ENCODE data around the gene KRTAP7-1. TPM values are rescaled to one million over a fixed set of nuclear protein-coding genes. Genes with fewer than 3 reads are reported as not detected.

KRTAP7-1 gene
- total RNA-seq, 2 experiments from 2014 or later = not detected

- Mint-ChIP-seq H3K9me3 (no peaks in the 10 kb centered on the region), H3K27ac (no peak overlapping the region), H3K36me3 (no peaks in the 10 kb centered on the region), H3K4me1 (ENCODE audit: low read depth) (no peaks in the 10 kb centered on the region), H3K4me3 (no peak overlapping the region), H3K27me3 (peaks cover 4% of the 10 kb centered on the region)
- POLR2A ChIA-PET = interaction anchor here (0.6 kb wide), 1 partner anchor 43 kb away, joined by 4 read pairs; no protein-coding TSS in a partner anchor
- DNase-seq = no peak
- CTCF ChIA-PET = no interaction called here
- intact Hi-C loops (cut with micrococcal nuclease) = no loop called here
Observed at GRCh38 chr21:30779249-30779648, 50.3 kb downstream of the KRTAP7-1 start.

Other genes starting within 250 kb of the KRTAP7-1 start
- gene KRTAP22-2, start 239.4 kb downstream of the KRTAP7-1 start, total RNA-seq = not detected
- gene KRTAP6-3, start 237.3 kb downstream of the KRTAP7-1 start, total RNA-seq = not detected
- gene KRTAP6-2, start 230.9 kb downstream of the KRTAP7-1 start, total RNA-seq = not detected
- gene KRTAP22-1, start 228.7 kb downstream of the KRTAP7-1 start, total RNA-seq = not detected
- gene KRTAP6-1, start 215.8 kb downstream of the KRTAP7-1 start, total RNA-seq = not detected
- gene KRTAP20-1, start 213.3 kb downstream of the KRTAP7-1 start, total RNA-seq = not detected
- not detected for gene KRTAP20-4, start 209.1 kb downstream of the KRTAP7-1 start, total RNA-seq
- not detected for gene KRTAP20-2, start 194.6 kb downstream of the KRTAP7-1 start, total RNA-seq
- not detected for gene KRTAP20-3, start 186.9 kb downstream of the KRTAP7-1 start, total RNA-seq
- gene KRTAP21-3, start 111.0 kb downstream of the KRTAP7-1 start, total RNA-seq = not detected
- gene KRTAP21-2, start 82.5 kb downstream of the KRTAP7-1 start, total RNA-seq = not detected
- gene KRTAP21-1, start 74.3 kb downstream of the KRTAP7-1 start, total RNA-seq = not detected
- gene KRTAP8-1, start 16.5 kb downstream of the KRTAP7-1 start, total RNA-seq = not detected
- not detected for gene KRTAP11-1, start 51.8 kb upstream of the KRTAP7-1 start, total RNA-seq
- gene KRTAP19-8, start 208.7 kb upstream of the KRTAP7-1 start, total RNA-seq = not detected